ENCODE results near the gene PPP1R7. TPM values are rescaled to one million over a fixed set of nuclear protein-coding genes. Genes with fewer than 3 reads are reported as not detected.

Gene PPP1R7
- total and polyA plus RNA-seq, 9 of the 15 experiments (the other 6 are each of a cell fraction or from before 2014, with no cell fraction given) = 37.5 to 75.0 (median 50.5) TPM

DNA sequence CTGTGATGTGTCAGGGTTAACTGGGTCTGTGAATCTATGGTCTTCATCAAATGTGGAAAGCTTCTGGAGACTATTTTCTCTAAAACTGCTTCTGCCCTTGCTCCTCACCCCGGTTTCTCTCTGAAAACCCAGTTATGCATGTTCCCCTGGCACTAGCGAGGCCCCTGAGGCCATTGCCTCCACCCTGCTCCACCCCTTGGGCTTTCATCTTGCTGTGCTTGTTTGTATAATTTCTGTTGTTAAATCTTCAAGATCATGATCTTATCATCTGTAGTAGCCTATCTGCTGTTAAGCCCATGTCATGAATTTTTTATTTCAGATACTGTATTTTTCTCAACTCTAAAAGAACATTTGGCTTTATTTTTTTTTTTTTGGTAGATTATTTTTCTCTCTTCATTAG, 23.3 kb downstream of the PPP1R7 start (continued):
- no peak for TF ChIP-seq KLF16 (IDR thresholded peaks at IDR 0.05)
- TF ChIP-seq MCM7 (IDR thresholded peaks at IDR 0.05) = no peak
- no peak for TF ChIP-seq HNRNPLL (IDR thresholded peaks at IDR 0.05; ENCODE audit: low read depth, low read length, poor library complexity, severe bottlenecking)
- no peak for TF ChIP-seq ARID3B (CRISPR knock-in tag; IDR thresholded peaks at IDR 0.05; ENCODE audit: borderline replicate concordance)
- TF ChIP-seq, protein P1, sequence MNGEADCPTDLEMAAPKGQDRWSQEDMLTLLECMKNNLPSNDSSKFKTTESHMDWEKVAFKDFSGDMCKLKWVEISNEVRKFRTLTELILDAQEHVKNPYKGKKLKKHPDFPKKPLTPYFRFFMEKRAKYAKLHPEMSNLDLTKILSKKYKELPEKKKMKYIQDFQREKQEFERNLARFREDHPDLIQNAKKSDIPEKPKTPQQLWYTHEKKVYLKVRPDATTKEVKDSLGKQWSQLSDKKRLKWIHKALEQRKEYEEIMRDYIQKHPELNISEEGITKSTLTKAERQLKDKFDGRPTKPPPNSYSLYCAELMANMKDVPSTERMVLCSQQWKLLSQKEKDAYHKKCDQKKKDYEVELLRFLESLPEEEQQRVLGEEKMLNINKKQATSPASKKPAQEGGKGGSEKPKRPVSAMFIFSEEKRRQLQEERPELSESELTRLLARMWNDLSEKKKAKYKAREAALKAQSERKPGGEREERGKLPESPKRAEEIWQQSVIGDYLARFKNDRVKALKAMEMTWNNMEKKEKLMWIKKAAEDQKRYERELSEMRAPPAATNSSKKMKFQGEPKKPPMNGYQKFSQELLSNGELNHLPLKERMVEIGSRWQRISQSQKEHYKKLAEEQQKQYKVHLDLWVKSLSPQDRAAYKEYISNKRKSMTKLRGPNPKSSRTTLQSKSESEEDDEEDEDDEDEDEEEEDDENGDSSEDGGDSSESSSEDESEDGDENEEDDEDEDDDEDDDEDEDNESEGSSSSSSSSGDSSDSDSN (IDR thresholded peaks at IDR 0.05; ENCODE audit: borderline replicate concordance in 1 of 2, low read depth in 2 of 2, low read length in 2 of 2) = no peak

DNA sequence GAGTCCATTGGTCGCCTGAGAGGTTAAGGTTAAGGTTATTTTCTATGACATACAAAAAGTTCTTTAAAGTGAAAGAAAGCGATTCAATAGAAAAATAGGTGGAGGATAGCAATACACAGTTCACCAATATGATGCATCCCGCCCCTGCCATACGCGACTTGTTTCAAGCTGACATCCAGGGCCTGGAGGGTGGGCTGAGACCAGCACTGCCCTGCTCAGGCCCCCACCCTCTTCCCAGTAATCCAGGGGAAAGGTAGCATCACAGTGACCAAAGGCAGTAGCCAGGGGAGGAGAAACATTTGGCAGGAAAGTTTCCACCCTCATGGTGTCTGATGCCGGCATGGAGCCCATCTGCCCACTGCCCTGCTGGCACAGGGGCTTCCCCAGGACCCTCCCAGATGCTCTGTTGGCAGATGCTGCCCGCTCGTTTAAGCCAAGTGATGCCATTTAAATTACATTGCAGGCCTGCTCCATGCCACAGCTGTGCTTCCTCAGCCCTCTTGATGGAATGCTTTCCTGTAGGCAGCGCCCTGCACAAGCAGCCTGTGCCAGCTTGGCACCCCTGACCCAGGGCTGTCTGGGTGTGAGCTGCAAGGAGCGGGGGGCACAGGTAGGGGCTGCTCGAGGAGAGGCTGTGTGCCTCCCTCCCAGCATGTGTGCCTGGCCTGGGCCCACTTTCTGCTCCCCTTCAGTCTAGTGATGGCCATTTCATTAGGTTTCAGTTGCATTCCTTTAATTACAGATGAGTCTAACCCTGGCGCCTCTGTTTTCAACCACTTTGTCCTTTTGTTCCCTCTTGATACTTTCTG, 27.5 kb downstream of the PPP1R7 start:
- no peak for ATAC-seq
- CTCF ChIA-PET (ENCODE audit: low intra/inter-chr PET ratio) = no interaction called here
- no peak for TF ChIP-seq ZNF316 (IDR thresholded peaks at IDR 0.05)
- TF ChIP-seq YY1 (IDR thresholded peaks at IDR 0.05; ENCODE audit: borderline replicate concordance in 1 of 3, control insufficient read depth in 1 of 3, extremely low read depth in 1 of 3, insufficient read depth in 3 of 3, insufficient read length in 1 of 3, insufficient replicate concordance in 2 of 3, low read depth in 1 of 3, low read length in 2 of 3) = no peak
- TF ChIP-seq HIVEP1 (CRISPR knock-in tag; IDR thresholded peaks at IDR 0.05) = no peak
- TF ChIP-seq ZNF384 (IDR thresholded peaks at IDR 0.05; ENCODE audit: low read depth, low read length) = no peak
- no peak for TF ChIP-seq ZNF778 (CRISPR knock-in tag; IDR thresholded peaks at IDR 0.05)
- no peak for TF ChIP-seq MCM5 (IDR thresholded peaks at IDR 0.05; ENCODE audit: low read depth)

More for the DNA sequence above, 27.5 kb downstream of the PPP1R7 start:
- BruUV-seq (replicated peaks) = no TSS peak
- DNase-seq (ENCODE audit: extremely low read depth in 1 of 4, low spot score in 3 of 4) (no peak), FAIRE-seq (no peak)
- Histone ChIP-seq H3K9me1 (ENCODE audit: control insufficient read depth, insufficient read depth, low read length) (no peaks in the 10 kb centered on the region), H3K9ac (ENCODE audit: insufficient read depth in 1 of 2, low read depth in 2 of 2, low read length in 2 of 2) (no peak overlapping the region), H3K79me2 (ENCODE audit: control insufficient read depth, insufficient read depth, low read length) (no peaks in the 10 kb centered on the region), H3K4me1 (replicated peaks in 1 of 2; ENCODE audit: control insufficient read depth in 2 of 2, insufficient read depth in 2 of 2, low read length in 2 of 2) (no peaks in the 10 kb centered on the region; a peak in 1 of 5 replicates), H3K36me3 (ENCODE audit: control insufficient read depth, insufficient read depth, low read length) (peaks cover 14% of the 10 kb centered on the region; the same call in 1 of the 3 replicates), H3K4me2 (ENCODE audit: insufficient read depth, low read length) (no peak overlapping the region), H2AFZ (ENCODE audit: low read depth, low read length) (no peak overlapping the region), H3K4me3 (no peak overlapping the region), H4K20me1 (replicated peaks; ENCODE audit: control insufficient read depth, insufficient read depth, low read length) (no peaks in the 10 kb centered on the region), H3K27me3 (ENCODE audit: control insufficient read depth in 2 of 2, insufficient read depth in 2 of 2, low read length in 2 of 2) (no peaks in the 10 kb centered on the region), H3K9me3 (replicated peaks; ENCODE audit: control insufficient read depth, insufficient read depth, low read depth, low read length) (no peaks in the 10 kb centered on the region), H3K27ac (ENCODE audit: extremely low read depth, low read depth, low read length) (no peak overlapping the region)
- POLR2A ChIA-PET = no interaction called here
- intact Hi-C loops (cut with micrococcal nuclease) = no loop called here
- WGBS (ENCODE audit: insufficient coverage, low coverage, missing lambda C conversion rate) = 93% methylated on average over 11 of the region's 12 CpGs
- in situ Hi-C loops (cut with MboI) = no loop called here

Data from K562 (cell line).